Tibial artery (tissue), 4 donors: Measurements from ENCODE around the gene DCAF15.

ENCODE experiments used
- DNase-seq, 2 donors: peaks; one replicate each; pipeline ENCODE4 v3.0.0-alpha.2; 2019
- H3K27ac ChIP-seq, 2 donors: fragments of 200-600 bp; sonication (generic) in 1 of 2; 1 replicate in 1 of 2; 2 replicates in 1 of 2; pipeline ENCODE4 v1.5.1; 2018 to 2019; ENCODE audit warnings: mild to moderate bottlenecking in 1 of 2
- H3K27me3 ChIP-seq, 2 donors: fragments of 200-600 bp; sonication (generic) in 1 of 2; one replicate each; pipeline versions ENCODE4 v1.5.1 to v1.6.0; 2016 to 2019
- H3K36me3 ChIP-seq, 3 donors: fragments of 200-600 bp; sonication (generic) in 2 of 3; one replicate each; pipeline ENCODE4 v1.5.1; 2016 to 2019; ENCODE audit warnings: mild to moderate bottlenecking in 2 of 3
- H3K4me1 ChIP-seq, 4 donors: fragments of 200-600 bp; sonication (generic) in 2 of 4; 1 replicate in 3 of 4; 2 replicates in 1 of 4; pipeline ENCODE4 v1.5.1; 2016 to 2019
- H3K4me3 ChIP-seq, 2 donors: fragments of 200-600 bp; sonication (generic) in 1 of 2; 1 replicate in 1 of 2; 2 replicates in 1 of 2; pipeline ENCODE4 v1.5.1; 2018 to 2019; ENCODE audit warnings: mild to moderate bottlenecking in 2 of 2
- H3K9me3 ChIP-seq, 3 donors: fragments of 200-600 bp; sonication (generic) in 1 of 3; one replicate each; pipeline ENCODE4 v1.5.1; 2016 to 2019
- CTCF ChIP-seq, 2 experiments: fragments of 200-600 bp in 1 of 2; fragments of 450-650 bp in 1 of 2; IDR thresholded peaks; one replicate each; pipeline ENCODE4 v1.5.1; 2017 to 2019; ENCODE audit warnings: antibody characterized with exemption in 2 of 2, mild to moderate bottlenecking in 1 of 2, moderate library complexity in 1 of 2
- intact Hi-C: fragments of 100-400 bp; cut with DNase I; formaldehyde crosslinking; loops from one replicate; pipeline ENCODE4 v1.15.0; 2023; ENCODE audit warnings: low total_unique reads

DCAF15 gene

GRCh38 chr19:13981467-13981866 is 29.2 kb downstream of the DCAF15 start:
- H3K27ac ChIP-seq: no peak overlapping the region

GRCh38 chr19:13981988-13982501 is 29.7 kb downstream of the DCAF15 start:
- TF ChIP-seq CTCF (IDR thresholded peaks at IDR 0.05): no peak
- Histone ChIP-seq H3K4me3 (no peak overlapping the region), H3K27me3 (no peaks in the 10 kb centered on the region), H3K36me3 (peaks cover 0 to 25% (median 5%) of the 10 kb centered on the region in 3 donors), H3K9me3 (no peaks in the 10 kb centered on the region), H3K27ac (no peak overlapping the region), H3K4me1 (peaks cover 0 to 33% (median 28%) of the 10 kb centered on the region in 4 donors)
- intact Hi-C loops: no loop called here
- DNase-seq: no peak

More at GRCh38 chr19:13981467-13981866, 29.2 kb downstream of the DCAF15 start:
- Histone ChIP-seq H3K4me3 (no peak overlapping the region), H3K4me1 (peaks cover 0 to 32% (median 24%) of the 10 kb centered on the region in 4 donors), H3K36me3 (peaks cover 0 to 27% (median 5%) of the 10 kb centered on the region in 3 donors), H3K27me3 (no peaks in the 10 kb centered on the region), H3K9me3 (no peaks in the 10 kb centered on the region)
- no peak for TF ChIP-seq CTCF (IDR thresholded peaks at IDR 0.05)
- intact Hi-C loops: no loop called here
- DNase-seq: no peak

- Histone ChIP-seq H3K9me3 (no peaks in the 10 kb centered on the region), H3K27ac (no peak overlapping the region), H3K4me1 (peaks cover 0 to 37% (median 32%) of the 10 kb centered on the region in 4 donors), H3K4me3 (no peak overlapping the region), H3K36me3 (peaks cover 0 to 25% (median 5%) of the 10 kb centered on the region in 3 donors), H3K27me3 (no peaks in the 10 kb centered on the region)
- no peak for TF ChIP-seq CTCF (IDR thresholded peaks at IDR 0.05)
- no peak for DNase-seq
- intact Hi-C loops: no loop called here
These were observed 30.5 kb downstream of the DCAF15 start for GRCh38 chr19:13982773-13983172.

GRCh38 chr19:13983213-13983889 is 31.0 kb downstream of the DCAF15 start:
- peaks cover 0 to 31% (median 27%) of the 10 kb centered on the region in 4 donors for H3K4me1 ChIP-seq
- DNase-seq: no peak
- peaks cover 0 to 25% (median 5%) of the 10 kb centered on the region in 3 donors for H3K36me3 ChIP-seq
- H3K9me3 ChIP-seq: no peaks in the 10 kb centered on the region
- TF ChIP-seq CTCF (IDR thresholded peaks at IDR 0.05): no peak
- intact Hi-C loops: no loop called here
- no peaks in the 10 kb centered on the region for H3K27me3 ChIP-seq
- no peak overlapping the region for H3K27ac ChIP-seq
- no peak overlapping the region for H3K4me3 ChIP-seq

GRCh38 chr19:13984186-13984585 is 31.9 kb downstream of the DCAF15 start:
- Histone ChIP-seq H3K27ac (no peak overlapping the region), H3K4me1 (peaks cover 0 to 25% (median 21%) of the 10 kb centered on the region in 4 donors), H3K9me3 (no peaks in the 10 kb centered on the region), H3K4me3 (no peak overlapping the region), H3K36me3 (peaks cover 0 to 30% (median 5%) of the 10 kb centered on the region in 3 donors), H3K27me3 (no peaks in the 10 kb centered on the region)
- intact Hi-C loops: no loop called here
- no peak for DNase-seq
- TF ChIP-seq CTCF (IDR thresholded peaks at IDR 0.05): no peak
